T-helper 2 cell treated with Interferon-gamma antibody and Interleukin-4, amounts not matched to agents 100 ng/mL and 5 ng/mL, for 36 hours (primary cell): ENCODE data around the gene ZNF648. TPM values are rescaled to one million over a fixed set of nuclear protein-coding genes. Genes with fewer than 3 reads are reported as not detected.
"Not testable (repeated sequence)": the region's sequence is repeated elsewhere in the genome, so short reads cannot be mapped to it uniquely, and the experiment has no call there.

ENCODE experiments used
- intact Hi-C: fragments of 100-400 bp; cut with micrococcal nuclease; formaldehyde crosslinking; loops from one replicate; pipeline ENCODE4 v1.15.1; 2023
- total RNA-seq: library from RNA; stranded (reverse); gene quantifications from 2 replicates; pipeline ENCODE4 v1.2.3, GENCODE V29; 2022

Gene ZNF648
- total RNA-seq, 1 donor from 2014 or later: not detected

GRCh38 chr1:182080955-182081582 lies 19.6 kb upstream of the ZNF648 start:
- intact Hi-C loops: loop anchor here (1.0 kb wide), 1 partner anchor 602 kb away; no protein-coding TSS in a partner anchor

- intact Hi-C loops: no loop called here
These were observed 18.5 kb upstream of the ZNF648 start for GRCh38 chr1:182080040-182080439.

- intact Hi-C loops: no loop called here
These were observed 10.4 kb upstream of the ZNF648 start for GRCh38 chr1:182071924-182072323.

- intact Hi-C loops: no loop called here
These were observed 7.5 kb upstream of the ZNF648 start for GRCh38 chr1:182069028-182069466.

- intact Hi-C loops: no loop called here
These were observed 5.4 kb upstream of the ZNF648 start for GRCh38 chr1:182066934-182067333.

- intact Hi-C loops: no loop called here
These were observed 3.8 kb upstream of the ZNF648 start for GRCh38 chr1:182065126-182065845.

- intact Hi-C loops: no loop called here
These were observed 3.1 kb upstream of the ZNF648 start for GRCh38 chr1:182064611-182065010.

- intact Hi-C loops: no loop called here
These were observed 711 bp upstream of the ZNF648 start for GRCh38 chr1:182062223-182062622.

GRCh38 chr1:182060877-182061276 lies 635 bp downstream of the ZNF648 start:
- intact Hi-C loops: no loop called here

- intact Hi-C loops: loop anchor here (10.0 kb wide), 1 partner anchor 395 kb away; no protein-coding TSS in a partner anchor
These were observed 1.6 kb downstream of the ZNF648 start for GRCh38 chr1:182059936-182060335.

GRCh38 chr1:182056601-182057366 lies 4.7 kb downstream of the ZNF648 start:
- intact Hi-C loops: loop anchor here (10.0 kb wide), 1 partner anchor 392 kb away; no protein-coding TSS in a partner anchor

GRCh38 chr1:182054698-182055326 lies 6.7 kb downstream of the ZNF648 start:
- intact Hi-C loops: loop anchor here (2.0 to 10.0 kb wide), 4 partner anchors 26 to 576 kb away; no protein-coding TSS in a partner anchor

GRCh38 chr1:182052355-182052754 lies 9.2 kb downstream of the ZNF648 start:
- intact Hi-C loops: loop anchor here (10.0 kb wide), 1 partner anchor 388 kb away; no protein-coding TSS in a partner anchor

GRCh38 chr1:182051938-182052337 lies 9.6 kb downstream of the ZNF648 start:
- intact Hi-C loops: loop anchor here (10.0 kb wide), 1 partner anchor 387 kb away; no protein-coding TSS in a partner anchor

GRCh38 chr1:182050481-182051448 lies 10.7 kb downstream of the ZNF648 start:
- intact Hi-C loops: loop anchor here (10.0 kb wide), 1 partner anchor 386 kb away; no protein-coding TSS in a partner anchor

- intact Hi-C loops: no loop called here
These were observed 12.9 kb downstream of the ZNF648 start for GRCh38 chr1:182048562-182048961.

- intact Hi-C loops: loop anchor here (1.0 kb wide), 1 partner anchor 17 kb away; no protein-coding TSS in a partner anchor
These were observed 14.7 kb downstream of the ZNF648 start for GRCh38 chr1:182046763-182047162.

GRCh38 chr1:182045481-182045880 lies 16.0 kb downstream of the ZNF648 start:
- intact Hi-C loops: not testable (repeated sequence)

- intact Hi-C loops: no loop called here
These were observed 19.9 kb downstream of the ZNF648 start for GRCh38 chr1:182041615-182042014.

- intact Hi-C loops: no loop called here
These were observed 23.3 kb downstream of the ZNF648 start for GRCh38 chr1:182038220-182038619.
